ENCODE results near the gene ACTR5.
A peak's percentile ranks its signal among the peaks of the same experiment; 100 is the strongest.
"Not testable (repeated sequence)": the region's sequence is repeated elsewhere in the genome, so short reads cannot be mapped to it uniquely, and the experiment has no call there.

ACTR5 gene

DNA sequence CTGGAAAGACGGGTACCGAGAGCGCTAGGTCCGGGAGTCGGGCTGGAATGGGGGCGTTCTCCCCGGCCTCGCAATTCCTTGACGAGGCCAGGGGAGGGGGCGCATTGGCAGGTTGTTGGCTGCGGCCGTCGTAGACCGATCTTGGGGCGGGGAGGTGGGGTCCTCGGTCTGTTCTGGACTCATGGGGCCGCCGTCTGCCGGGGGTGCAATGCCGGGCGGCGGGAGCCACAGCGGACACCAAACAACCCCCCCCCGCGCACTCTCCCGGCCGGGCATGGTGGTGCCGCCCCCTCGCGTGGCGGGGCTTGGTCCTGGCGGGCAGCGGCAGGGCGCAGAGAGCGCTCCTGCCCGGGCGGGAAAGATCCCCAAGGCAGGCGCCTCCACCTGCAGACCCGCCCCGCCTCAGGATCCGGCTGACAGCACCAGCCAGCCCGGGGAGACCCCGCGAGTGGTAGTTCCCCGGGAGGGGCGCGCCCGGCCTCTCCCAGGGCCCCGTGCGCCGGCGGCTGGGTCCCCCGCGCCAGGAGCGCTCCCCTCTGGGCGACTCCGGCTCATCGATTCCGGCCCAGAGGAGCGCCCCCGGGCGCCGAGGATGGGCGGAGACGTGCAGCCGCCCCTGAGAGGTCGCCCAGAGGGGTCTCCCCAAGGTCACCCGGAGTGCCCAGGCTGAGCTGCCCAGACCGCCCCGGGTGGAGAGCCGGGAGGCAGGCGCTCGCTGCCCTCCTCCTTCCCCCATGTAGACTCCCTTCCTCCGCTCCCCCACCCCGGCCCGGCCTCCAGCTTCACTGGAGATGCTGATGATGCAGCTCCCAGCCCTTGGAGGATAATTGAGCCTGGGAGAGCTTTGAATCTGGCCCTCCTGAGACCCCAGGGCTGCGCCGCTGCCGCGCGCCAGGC is 57.9 kb downstream of the ACTR5 start:
- peak; percentile 11 to 58 (median 35) for DNase-seq

DNA sequence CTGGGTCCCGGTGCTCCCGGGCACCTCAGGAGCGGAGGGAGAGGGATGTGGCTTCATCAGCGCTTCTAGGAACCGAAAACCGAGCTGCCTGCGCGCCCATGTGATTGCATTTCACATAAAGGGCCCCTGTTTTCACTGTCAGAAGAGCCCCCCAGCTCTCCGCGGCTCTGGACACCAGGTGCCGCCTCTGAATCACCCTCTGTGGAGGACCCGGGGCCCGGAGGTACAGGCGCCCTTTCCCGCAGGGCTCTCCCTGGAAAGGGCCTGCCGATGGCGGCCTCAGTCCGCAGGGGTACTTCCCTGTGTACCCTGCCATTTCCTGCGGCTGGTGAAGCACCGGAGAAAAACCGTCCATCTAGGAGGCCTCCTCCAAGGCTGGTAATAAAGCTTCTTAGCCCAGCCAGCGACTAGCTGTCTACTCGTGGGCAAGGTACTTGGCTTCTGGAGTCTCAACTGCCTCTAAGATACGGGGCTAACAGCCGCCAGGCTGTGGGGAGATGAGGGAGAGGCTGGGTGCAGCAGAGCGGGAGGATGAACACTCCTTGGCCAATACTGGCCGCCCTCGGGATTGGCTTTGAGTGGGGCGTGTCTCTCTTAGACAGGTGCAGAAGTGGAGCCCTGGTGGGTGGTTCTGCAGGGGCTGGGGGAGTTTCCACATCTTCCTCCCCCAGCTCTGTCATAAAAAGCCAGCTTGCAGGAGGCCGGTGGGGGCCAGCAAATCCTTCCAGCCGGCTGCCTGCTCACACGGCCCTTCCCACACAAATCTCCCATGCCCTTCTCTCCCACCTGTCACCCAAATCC is 58.8 kb downstream of the ACTR5 start:
- DNase-seq: peak in 5 of 6 experiments; percentile 5 to 40 (median 36)

DNA sequence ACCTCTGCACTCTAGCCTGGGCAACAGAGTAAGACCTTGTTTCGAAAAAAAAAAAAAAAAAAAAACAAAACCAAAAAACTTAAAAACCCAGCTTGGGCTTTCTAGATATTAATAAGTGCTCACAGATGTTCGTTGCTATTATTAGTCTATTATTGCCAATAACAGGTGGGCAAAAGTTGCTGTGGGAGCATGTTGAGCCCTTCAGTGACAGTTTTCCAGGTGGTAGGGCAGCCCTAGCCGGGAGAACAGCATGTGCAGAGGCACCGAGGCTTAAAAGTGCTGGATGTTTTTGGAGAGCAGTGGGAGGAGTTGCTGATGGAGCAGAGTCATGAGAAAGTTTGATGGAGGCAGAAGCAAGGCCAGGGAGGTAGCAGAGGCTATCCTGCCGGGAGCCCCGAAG is 61.7 kb downstream of the ACTR5 start:
- DNase-seq: no peak

DNA sequence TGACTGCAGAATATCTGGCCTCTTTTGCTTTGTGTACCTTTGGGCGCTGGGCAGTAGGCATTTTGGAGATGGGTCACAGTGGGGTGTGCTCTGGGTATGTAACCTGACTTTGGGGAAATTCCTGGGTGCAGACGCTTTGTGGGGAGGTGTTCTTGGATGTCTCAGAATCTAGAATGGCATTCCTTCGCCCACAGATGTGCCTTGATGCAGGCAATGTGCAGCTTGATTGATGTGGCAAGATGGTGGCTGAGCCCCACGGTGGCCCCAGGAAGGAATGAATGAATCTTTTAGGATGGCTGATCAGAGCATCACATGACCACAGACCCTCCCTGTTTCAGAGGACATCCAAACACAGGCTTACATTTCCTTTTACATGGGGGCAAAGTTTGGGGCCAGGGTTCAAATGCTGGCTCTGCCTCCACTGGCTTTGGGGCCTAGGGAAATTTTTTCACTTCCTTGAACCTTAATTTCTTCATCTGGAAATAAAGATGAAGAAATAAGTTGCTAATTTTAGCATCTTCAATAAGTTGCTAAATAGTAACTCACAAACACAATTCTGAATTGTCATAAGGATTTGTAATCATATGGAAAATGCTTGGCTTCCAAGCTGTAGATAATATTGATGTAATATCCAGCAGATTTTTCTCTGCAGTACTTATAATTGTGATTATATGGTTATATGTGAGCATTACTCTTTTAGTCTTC is 62.8 kb downstream of the ACTR5 start:
- no peak for DNase-seq

DNA sequence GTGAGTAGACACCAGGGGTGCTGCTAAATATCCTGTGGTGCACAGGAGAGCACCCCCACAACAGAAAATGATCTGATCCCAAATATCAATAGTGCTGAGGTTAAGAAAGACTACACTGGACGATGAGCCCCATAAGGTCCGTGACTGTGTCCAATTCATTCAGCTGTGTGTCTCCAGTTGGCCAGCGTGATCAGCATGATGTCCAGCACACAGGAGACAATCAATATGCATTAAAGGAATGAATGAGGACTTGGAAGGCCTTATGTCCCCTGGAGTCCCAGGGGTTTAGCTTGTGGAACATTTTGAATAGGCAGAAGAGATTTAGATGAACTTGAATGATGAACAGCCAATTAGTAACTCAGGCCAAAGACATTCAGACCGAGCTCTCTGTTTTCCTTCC is 63.5 kb downstream of the ACTR5 start:
- no peak for DNase-seq

DNA sequence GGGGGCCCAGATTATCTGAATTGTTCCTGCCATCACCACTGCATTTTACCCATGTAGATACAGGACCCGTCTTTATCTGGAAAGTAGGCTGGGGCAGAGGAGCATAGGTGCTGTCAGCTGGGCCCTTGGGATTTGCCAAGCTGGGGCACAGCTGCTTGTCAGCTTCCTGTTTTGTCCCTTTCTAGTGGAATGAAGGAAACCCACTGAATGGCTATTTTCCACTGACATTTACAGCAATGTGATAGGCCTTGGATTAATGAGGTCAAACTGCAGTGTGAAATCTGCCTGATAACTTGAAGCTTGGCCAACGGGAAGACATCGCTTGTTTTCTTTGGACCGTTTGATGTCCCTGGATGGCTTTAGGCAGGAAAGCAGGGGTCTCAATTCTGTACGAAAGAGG is 63.9 kb downstream of the ACTR5 start:
- no peak for DNase-seq

DNA sequence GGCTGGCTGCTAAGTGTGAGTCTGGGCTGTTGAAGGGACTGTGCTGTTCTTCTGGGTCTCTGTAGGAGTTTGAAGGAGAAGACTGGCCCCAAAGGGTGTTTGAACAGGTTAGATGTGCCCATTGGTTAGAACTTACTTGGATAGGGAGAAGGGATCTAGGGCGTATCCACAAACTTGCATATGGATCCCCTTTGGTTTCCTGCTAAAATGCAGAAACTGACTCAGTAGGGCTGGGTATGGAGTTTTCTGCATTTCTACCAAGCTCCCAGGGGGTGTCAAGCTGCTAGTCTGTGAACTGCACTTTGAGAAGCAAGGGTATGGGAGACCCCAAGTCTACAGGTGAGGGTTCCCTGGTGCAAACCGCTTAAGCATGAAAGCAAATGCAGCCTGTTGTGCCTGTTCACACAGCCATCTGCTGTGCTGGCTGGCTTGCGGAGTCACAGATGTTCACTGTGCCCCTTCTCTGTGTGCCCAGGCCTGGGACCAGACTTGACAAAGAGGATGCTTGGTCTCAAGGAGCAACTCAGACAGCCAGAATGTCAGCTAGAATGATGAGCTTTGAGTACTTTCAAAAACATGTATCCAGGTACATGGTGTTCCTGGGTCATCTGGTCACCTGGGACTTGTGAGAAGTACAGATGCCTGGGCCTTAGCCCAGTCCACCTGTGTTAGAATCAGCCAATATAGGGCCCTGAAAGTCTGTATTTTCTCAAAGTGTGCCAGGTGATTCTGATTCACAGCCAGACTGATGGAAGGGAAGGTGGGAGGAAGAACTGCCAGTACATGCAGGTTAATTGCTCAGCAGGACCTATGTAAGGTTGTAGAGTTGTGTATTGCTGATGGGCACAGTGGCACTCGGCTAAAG is 64.7 kb downstream of the ACTR5 start:
- no peak for DNase-seq

DNA sequence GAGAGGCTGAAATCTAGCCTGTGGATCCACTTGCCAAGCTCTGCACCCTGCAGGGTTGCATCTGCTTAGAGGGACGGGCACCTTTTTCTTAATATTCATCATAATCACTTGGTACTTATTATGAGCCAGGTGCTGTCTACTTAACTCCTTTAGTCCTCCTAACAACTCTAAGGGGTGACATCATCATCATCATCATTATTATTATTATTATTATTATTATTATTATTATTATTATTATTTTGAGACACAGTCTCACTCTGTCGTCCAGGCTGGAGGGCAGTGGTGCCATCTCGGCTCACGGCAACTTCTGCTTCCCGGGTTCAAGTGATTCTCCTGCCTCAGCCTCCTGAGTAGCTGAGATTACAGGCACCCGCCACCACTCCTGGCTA is 65.3 kb downstream of the ACTR5 start:
- DNase-seq: not testable (repeated sequence)

DNA sequence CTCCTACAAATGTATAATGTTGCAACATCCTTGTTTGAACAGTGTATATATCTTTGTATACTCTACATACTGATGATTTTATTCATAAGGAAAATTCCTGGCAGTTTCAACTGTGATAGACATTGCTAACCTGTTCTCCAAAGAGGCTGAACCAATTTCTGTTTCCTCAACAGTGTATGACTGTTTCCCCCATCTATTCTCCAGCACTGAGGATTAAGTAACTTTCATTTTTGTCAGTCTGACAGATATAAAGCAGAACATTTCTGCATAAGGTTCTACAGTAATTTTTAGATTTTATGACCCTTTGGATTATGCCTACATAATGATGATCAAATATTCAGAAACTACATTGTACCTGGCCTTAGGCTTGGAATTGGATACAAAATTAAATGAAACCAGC is 67.2 kb downstream of the ACTR5 start:
- DNase-seq: no peak

DNA sequence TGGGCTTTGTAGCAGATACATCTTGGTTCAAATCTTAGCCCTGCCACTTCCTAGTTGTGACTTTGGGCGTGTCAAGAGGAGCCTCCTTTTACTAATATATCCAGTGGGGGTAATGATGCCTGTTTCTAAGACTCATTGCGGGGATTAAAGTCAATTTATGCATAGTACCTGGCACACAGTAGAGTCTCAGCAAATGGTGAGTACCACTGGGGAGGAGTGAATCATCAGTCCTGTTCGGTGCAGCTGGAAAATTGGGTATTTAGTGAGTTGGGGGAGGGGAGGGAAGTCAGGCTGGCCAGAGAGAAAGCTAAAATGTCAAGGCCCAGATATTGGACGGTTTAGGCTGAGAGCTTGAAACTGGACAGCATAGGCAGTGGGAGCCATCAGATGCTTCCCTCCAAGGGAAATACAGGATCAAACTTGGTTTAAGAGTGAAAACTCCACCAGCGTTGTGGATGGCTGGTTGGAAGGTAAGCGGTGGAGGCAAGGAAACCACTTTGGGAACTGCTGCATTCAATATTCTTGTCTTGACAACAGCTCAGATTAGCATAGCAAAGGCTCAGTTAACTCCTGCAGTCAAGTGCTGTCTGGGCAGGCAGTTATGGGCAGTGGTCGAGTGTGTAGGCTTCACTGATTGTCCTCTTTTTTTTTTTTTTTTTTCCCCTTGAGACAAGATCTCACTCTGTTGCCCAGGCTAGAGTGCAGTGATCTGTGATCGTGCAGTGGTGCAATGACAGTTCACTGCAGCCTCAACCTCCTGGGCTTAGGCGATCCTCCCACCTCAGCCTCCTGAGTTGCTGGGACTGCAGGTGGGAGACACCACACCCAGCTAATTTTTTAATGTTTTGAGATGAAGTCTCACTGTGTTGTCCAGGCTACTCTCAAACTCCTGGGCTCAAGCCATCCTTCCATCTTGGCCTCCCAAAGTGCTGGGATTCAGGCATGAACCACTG is 70.1 kb downstream of the ACTR5 start:
- no peak for DNase-seq
